Pancreas (tissue), 10 donors: ENCODE measurements around the gene GPRIN2. TPM values are rescaled to one million over a fixed set of nuclear protein-coding genes. Genes with fewer than 3 reads are reported as not detected.

ENCODE experiments used
- ATAC-seq, 4 donors: fragments of 200-7000 bp; cut with Tn5 transposase; one replicate each; pipeline versions ENCODE4 v1.8.0 to v1.9.1; 2020; ENCODE audit warnings: mild to moderate bottlenecking in 4 of 4, moderate library complexity in 4 of 4
- DNase-seq, 6 donors: peaks; one replicate each; pipeline ENCODE4 v3.0.0-alpha.2; 2020
- FAIRE-seq: peaks from 2 replicates; lab custom pipeline; 2012; peaks lifted over from hg19 to GRCh38; lab: Jason Lieb, UNC
- H3K27ac ChIP-seq, 4 donors: fragments of 200-600 bp; sonication (generic); 1 replicate in 3 of 4; 2 replicates in 1 of 4; pipeline versions ENCODE4 v1.5.0 to v1.8.0; 2020
- H3K27me3 ChIP-seq, 4 donors: fragments of 200-600 bp; one replicate each; pipeline ENCODE4 v1.8.0; 2021
- H3K36me3 ChIP-seq, 3 donors: fragments of 200-600 bp; sonication (generic) in 1 of 3; one replicate each; pipeline versions ENCODE4 v1.5.0 to v1.8.0; 2020 to 2021
- H3K4me1 ChIP-seq, 3 donors: fragments of 200-600 bp; one replicate each; pipeline ENCODE4 v1.8.0; 2021
- H3K4me3 ChIP-seq, 4 donors: fragments of 200-600 bp; sonication (generic) in 2 of 4; one replicate each; pipeline versions ENCODE4 v1.5.0 to v1.8.0; 2020 to 2021
- H3K9me3 ChIP-seq, 4 donors: fragments of 200-600 bp; one replicate each; pipeline ENCODE4 v1.8.0; 2021
- WGBS, 2 donors: extraction: QIAGEN DNeasy Blood & Tissue Kit; methylation state at CpG; one replicate each; pipeline ENCODE4 v1.1.7; 2013; 5-methylcytosine and 5-hydroxymethylcytosine counted together
- intact Hi-C, 3 donors: fragments of 100-400 bp; cut with DNase I; formaldehyde crosslinking; loops; one replicate each; pipeline versions ENCODE4 v1.11.1 to v1.14.2; 2022
- polyA plus RNA-seq, 2 donors: library from polyadenylated mRNA; stranded (reverse); fragments of 200-250 nt; gene quantifications; one replicate each; pipeline ENCODE4 v1.2.3, GENCODE V29; 2013
- total RNA-seq, 6 donors: library from RNA; stranded (reverse); fragmentation: NEBNext Ultra II Directional in 4 of 6; extraction: Animal tissue kit (Norgen Biotek cat#: 25700) in 4 of 6; gene quantifications; one replicate each; pipeline versions ENCODE4 v1.2.1 to v1.2.4, GENCODE V29; 2021 to 2023
- TF ChIP-seq, protein P1 (sequence below), 4 donors: fragments of 200-600 bp; sonication (generic) in 3 of 4; IDR thresholded peaks; one replicate each; pipeline versions ENCODE4 v1.5.0 to v1.8.0; 2021; ENCODE audit warnings: antibody characterized with exemption in 4 of 4
- donor health status: healthy with polysubstance abuse.
- donor health status: DM: no; HTN: no; CAD: no; lungs with moderate emphysema.
- donor health status: DM: no; HTN: no; CAD: no.
- donor health status: control.
- donor health status: control.
- donor health status: Bipolar disorder and iron deficiency.
- donor health status: DM: yes; HTN: yes; CAD: no.
- donor health status: DM: no; HTN: no; CAD: no.
- donor health status: DM: no; HTN: no; CAD: no.
- donor health status: DM: yes; HTN: yes; CAD: no.

Gene GPRIN2
- total and polyA plus RNA-seq, 8 donors = 3.7 to 14.0 (median 5.2) TPM

DNA sequence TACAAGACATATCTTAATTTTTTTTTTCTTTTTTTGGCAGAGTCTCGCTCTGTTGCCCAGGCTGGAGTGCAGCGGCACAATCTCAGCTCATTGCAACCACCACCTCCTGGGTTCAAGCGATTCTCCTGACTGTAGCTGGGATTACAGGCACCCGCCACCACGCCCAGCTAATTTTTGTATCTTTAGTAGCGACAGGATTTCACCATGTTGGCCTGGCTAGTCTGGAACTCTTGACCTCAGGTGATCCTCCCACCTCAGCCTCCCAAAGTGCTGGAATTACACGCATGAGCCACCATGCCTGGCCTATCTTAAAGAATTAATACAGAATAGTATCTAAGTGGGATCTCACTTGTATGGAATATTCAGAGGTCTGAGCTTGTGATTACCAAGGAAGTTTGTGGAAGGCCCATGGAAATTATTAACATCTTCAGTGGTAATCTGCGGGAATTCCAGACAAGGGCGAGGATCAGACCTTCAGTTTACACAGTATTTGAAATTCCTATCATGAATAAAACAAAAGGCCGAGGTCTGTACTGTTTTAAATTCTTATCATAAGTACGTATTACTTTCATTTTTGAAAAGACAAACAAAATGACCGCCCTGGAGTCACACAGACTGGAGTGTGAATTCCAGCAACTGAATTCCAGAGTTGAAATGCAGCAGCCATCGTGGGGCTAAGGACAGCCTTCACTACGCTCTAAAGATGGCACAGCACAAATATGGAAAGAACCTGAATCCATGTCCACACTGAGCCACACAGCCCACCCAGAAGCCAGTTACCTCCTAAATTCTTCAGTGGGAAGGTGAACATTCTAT, 16.7 kb downstream of the GPRIN2 start:
- peak; percentile 26 for FAIRE-seq
- Histone ChIP-seq H3K27me3 (no peaks in the 10 kb centered on the region), H3K27ac (peak overlapping the region; percentile 17 to 83 (median 59)), H3K4me3 (no peak overlapping the region), H3K4me1 (peaks cover 0 to 24% (median 13%) of the 10 kb centered on the region in 3 donors), H3K36me3 (no peaks in the 10 kb centered on the region), H3K9me3 (no peaks in the 10 kb centered on the region)
- TF ChIP-seq, protein P1, sequence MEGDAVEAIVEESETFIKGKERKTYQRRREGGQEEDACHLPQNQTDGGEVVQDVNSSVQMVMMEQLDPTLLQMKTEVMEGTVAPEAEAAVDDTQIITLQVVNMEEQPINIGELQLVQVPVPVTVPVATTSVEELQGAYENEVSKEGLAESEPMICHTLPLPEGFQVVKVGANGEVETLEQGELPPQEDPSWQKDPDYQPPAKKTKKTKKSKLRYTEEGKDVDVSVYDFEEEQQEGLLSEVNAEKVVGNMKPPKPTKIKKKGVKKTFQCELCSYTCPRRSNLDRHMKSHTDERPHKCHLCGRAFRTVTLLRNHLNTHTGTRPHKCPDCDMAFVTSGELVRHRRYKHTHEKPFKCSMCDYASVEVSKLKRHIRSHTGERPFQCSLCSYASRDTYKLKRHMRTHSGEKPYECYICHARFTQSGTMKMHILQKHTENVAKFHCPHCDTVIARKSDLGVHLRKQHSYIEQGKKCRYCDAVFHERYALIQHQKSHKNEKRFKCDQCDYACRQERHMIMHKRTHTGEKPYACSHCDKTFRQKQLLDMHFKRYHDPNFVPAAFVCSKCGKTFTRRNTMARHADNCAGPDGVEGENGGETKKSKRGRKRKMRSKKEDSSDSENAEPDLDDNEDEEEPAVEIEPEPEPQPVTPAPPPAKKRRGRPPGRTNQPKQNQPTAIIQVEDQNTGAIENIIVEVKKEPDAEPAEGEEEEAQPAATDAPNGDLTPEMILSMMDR (IDR thresholded peaks at IDR 0.05) = no peak
- intact Hi-C loops = no loop called here
- WGBS, 2 donors = 48 to 52% methylated on average over 14 of the region's 14 CpGs
- peak in 4 of 6 donors; percentile 7 to 54 (median 14) for DNase-seq
- ATAC-seq = peak; percentile 57 to 82 (median 76)

DNA sequence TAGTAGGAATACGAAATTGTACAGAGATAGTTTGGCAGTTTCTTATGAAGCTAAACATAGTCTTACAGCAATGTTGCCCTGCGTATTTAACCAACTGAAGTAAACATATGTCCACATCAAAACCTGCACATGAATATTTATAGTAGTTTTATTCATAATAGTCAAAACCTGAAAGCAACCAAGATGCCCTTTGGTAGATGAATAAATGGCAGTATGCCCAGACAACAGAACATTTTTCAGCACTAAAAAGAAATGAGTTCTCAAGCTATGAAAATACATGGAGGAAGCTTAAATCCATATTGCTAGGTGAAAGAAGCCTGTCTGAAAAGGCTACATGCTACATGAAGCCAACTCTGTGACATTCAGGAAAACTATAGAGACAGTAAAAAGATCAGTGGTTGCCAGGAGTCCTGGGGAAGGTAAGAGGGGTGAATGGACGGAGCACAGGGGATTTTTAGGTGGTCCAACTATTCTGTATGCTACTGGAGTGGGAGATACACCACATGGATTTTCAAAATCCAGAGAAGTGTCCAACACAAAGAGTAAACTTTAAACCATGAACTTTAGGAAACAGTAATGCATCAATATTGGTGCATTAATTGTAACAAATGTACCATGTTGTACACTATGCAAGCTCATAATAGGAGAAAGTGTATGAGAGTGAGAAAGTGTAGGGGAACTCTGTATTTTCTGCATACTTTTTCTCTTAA, 17.6 kb downstream of the GPRIN2 start:
- no peak for FAIRE-seq
- WGBS, 2 donors = 88 to 93% methylated on average over 3 of the region's 3 CpGs
- TF ChIP-seq, protein P1 (IDR thresholded peaks at IDR 0.05) = no peak

DNA sequence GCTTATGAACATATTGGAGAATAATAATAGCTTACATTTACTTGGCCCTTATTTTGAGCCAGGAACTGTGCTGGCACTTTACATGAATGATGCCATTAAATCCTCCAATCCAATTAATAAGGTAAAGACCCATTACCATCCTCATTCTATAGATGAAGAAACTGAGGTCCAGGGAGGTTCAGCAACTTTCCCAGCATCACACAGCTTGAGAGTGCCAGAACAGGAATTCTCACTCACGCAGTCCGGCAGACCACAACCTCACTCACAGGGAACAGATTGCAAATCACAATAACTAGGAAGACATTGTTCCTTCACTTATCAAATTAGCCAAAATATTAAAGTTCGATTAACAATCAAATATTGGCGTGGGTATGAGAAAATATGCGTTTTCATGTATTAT, 18.3 kb downstream of the GPRIN2 start:
- TF ChIP-seq, protein P1 (IDR thresholded peaks at IDR 0.05) = no peak
- DNase-seq = no peak

More for the DNA sequence above, 17.6 kb downstream of the GPRIN2 start:
- no peak for ATAC-seq
- no peaks in the 10 kb centered on the region for H3K36me3 ChIP-seq
- H3K4me3 ChIP-seq = no peak overlapping the region
- no peak for DNase-seq
- intact Hi-C loops = no loop called here
- H3K27ac ChIP-seq = peak overlapping the region in 2 of 4 donors; percentile 71 to 83
- H3K9me3 ChIP-seq = no peaks in the 10 kb centered on the region
- H3K4me1 ChIP-seq = peaks cover 0 to 24% (median 13%) of the 10 kb centered on the region in 3 donors
- H3K27me3 ChIP-seq = no peaks in the 10 kb centered on the region

DNA sequence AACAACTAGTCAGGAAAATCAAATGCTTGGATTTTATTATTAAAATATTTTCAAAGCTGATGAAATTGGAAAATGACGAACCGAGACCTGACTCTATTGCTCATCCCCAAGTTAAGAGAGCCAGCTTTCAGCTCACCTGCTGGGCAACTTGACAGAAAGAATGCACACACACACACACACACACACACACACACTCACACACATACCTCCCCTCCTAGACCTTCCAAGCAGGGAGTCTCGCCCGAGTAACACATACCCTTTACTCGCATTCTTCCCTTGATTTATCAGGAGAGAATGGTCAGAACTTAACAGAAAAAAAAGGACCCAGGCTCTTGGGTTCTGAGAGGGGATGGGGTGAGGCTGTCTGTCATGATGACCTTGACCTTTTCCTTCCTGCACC, 19.1 kb downstream of the GPRIN2 start:
- no peak for FAIRE-seq
- ATAC-seq = no peak
- no peak for DNase-seq
- Histone ChIP-seq H3K27me3 (no peaks in the 10 kb centered on the region), H3K9me3 (no peaks in the 10 kb centered on the region), H3K4me3 (no peak overlapping the region), H3K36me3 (no peaks in the 10 kb centered on the region), H3K4me1 (peaks cover 0 to 24% (median 13%) of the 10 kb centered on the region in 3 donors), H3K27ac (no peak overlapping the region)
- intact Hi-C loops = no loop called here
- 77 to 79% methylated on average over 5 of the region's 5 CpGs for WGBS, 2 donors
- TF ChIP-seq, protein P1 (IDR thresholded peaks at IDR 0.05) = no peak

More for the DNA sequence above, 18.3 kb downstream of the GPRIN2 start:
- ATAC-seq = no peak
- Histone ChIP-seq H3K4me1 (peaks cover 0 to 24% (median 13%) of the 10 kb centered on the region in 3 donors), H3K27me3 (no peaks in the 10 kb centered on the region), H3K4me3 (no peak overlapping the region), H3K9me3 (no peaks in the 10 kb centered on the region), H3K36me3 (no peaks in the 10 kb centered on the region), H3K27ac (no peak overlapping the region)
- WGBS, 2 donors = 89 to 92% methylated on average over 5 of the region's 5 CpGs
- intact Hi-C loops = no loop called here
- no peak for FAIRE-seq
